HepG2 (cell line): ENCODE data around the gene APOC3. TPM values are rescaled to one million over a fixed set of nuclear protein-coding genes. Genes with fewer than 3 reads are reported as not detected.

Experiments used
- ATRX ChIP-seq: sonication (generic); formaldehyde crosslinking; IDR thresholded peaks from 2 replicates; pipeline ENCODE4 v1.4.0; 2020; ENCODE audit warnings: missing genetic modification reagents, borderline replicate concordance
- ELF1 ChIP-seq: sonication (generic); formaldehyde crosslinking; IDR thresholded peaks from 2 replicates; pipeline ENCODE4 v1.4.0; 2020; ENCODE audit warnings: missing genetic modification reagents
- EP300 ChIP-seq, 3 experiments: sonication (generic) in 1 of 3; formaldehyde crosslinking in 1 of 3; IDR thresholded peaks; 2 replicates each; pipeline versions ENCODE4 v1.5.1 to v1.6.1; 2011 to 2020; ENCODE audit warnings: low read depth in 2 of 3, low read length in 2 of 3, borderline replicate concordance in 1 of 3, improper control_type of control experiment in 1 of 3, mild to moderate bottlenecking in 1 of 3, missing genetic modification reagents in 1 of 3, moderate library complexity in 1 of 3
- MATR3 ChIP-seq: sonication (generic); formaldehyde crosslinking; IDR thresholded peaks from 2 replicates; pipeline ENCODE4 v1.4.0; 2020; ENCODE audit warnings: missing genetic modification reagents
- NFE2L2 ChIP-seq: fragments of 150-350 bp; IDR thresholded peaks from 2 replicates; pipeline ENCODE4 v1.6.1; 2014; ENCODE audit warnings: low read length
- PATZ1 ChIP-seq: sonication (generic); formaldehyde crosslinking; IDR thresholded peaks from 2 replicates; pipeline ENCODE4 v1.4.0; 2020; ENCODE audit warnings: missing genetic modification reagents
- PHF5A ChIP-seq: IDR thresholded peaks from one replicate; pipeline ENCODE4 v1.6.1; 2018; ENCODE audit warnings: low read depth, missing genetic modification reagents; ENCODE audit not compliant: unreplicated experiment
- PRMT3 ChIP-seq: sonication (generic); formaldehyde crosslinking; IDR thresholded peaks from 2 replicates; pipeline ENCODE4 v1.8.1; 2022; ENCODE audit warnings: low read depth, mild to moderate bottlenecking, moderate library complexity, missing genetic modification reagents, borderline replicate concordance
- SATB2 ChIP-seq: sonication (generic); formaldehyde crosslinking; IDR thresholded peaks from 2 replicates; pipeline ENCODE4 v1.5.0; 2020; ENCODE audit warnings: missing genetic modification reagents
- SP2 ChIP-seq: sonication (generic); formaldehyde crosslinking; IDR thresholded peaks from 2 replicates; pipeline ENCODE4 v1.5.1; 2020; ENCODE audit warnings: mild to moderate bottlenecking, missing genetic modification reagents
- SRF ChIP-seq: IDR thresholded peaks from 2 replicates; pipeline ENCODE4 v1.6.1; 2011; ENCODE audit warnings: mild to moderate bottlenecking, low read depth, low read length, moderate library complexity
- SRSF1 ChIP-seq: fragments of 200-400 bp; formaldehyde crosslinking; optimal IDR thresholded peaks from 2 replicates; pipeline ENCODE3; 2017; ENCODE audit warnings: mild to moderate bottlenecking, low read depth, low read length, moderate library complexity
- TEAD3 ChIP-seq: optimal IDR thresholded peaks from 2 replicates; pipeline ENCODE3; 2016; ENCODE audit warnings: borderline replicate concordance
- WIZ ChIP-seq: sonication (generic); formaldehyde crosslinking; IDR thresholded peaks from 2 replicates; pipeline ENCODE4 v1.5.1; 2020; ENCODE audit warnings: mild to moderate bottlenecking, missing genetic modification reagents
- ZC3H4 ChIP-seq: sonication (generic); formaldehyde crosslinking; IDR thresholded peaks from 2 replicates; pipeline ENCODE4 v1.4.0; 2020; ENCODE audit warnings: missing genetic modification reagents, borderline replicate concordance
- ZIK1 ChIP-seq: sonication (generic); formaldehyde crosslinking; IDR thresholded peaks from 2 replicates; pipeline ENCODE4 v1.5.0; 2020; ENCODE audit warnings: mild to moderate bottlenecking, low read depth, missing genetic modification reagents, borderline replicate concordance
- ZNF124 ChIP-seq: sonication (generic); formaldehyde crosslinking; IDR thresholded peaks from 2 replicates; pipeline ENCODE4 v1.4.0; 2020; ENCODE audit warnings: missing genetic modification reagents
- ZNF329 ChIP-seq: sonication (generic); formaldehyde crosslinking; IDR thresholded peaks from 2 replicates; pipeline ENCODE4 v1.9.0; 2021; ENCODE audit warnings: low read depth, mild to moderate bottlenecking, missing genetic modification reagents
- ZNF33B ChIP-seq: sonication (generic); formaldehyde crosslinking; IDR thresholded peaks from 2 replicates; pipeline ENCODE4 v1.5.1; 2020; ENCODE audit warnings: mild to moderate bottlenecking, missing genetic modification reagents
- ZNF383 ChIP-seq: sonication (generic); formaldehyde crosslinking; IDR thresholded peaks from 2 replicates; pipeline ENCODE4 v1.4.0; 2020; ENCODE audit warnings: missing genetic modification reagents, mild to moderate bottlenecking, borderline replicate concordance
- ZNF414 ChIP-seq: sonication (generic); formaldehyde crosslinking; IDR thresholded peaks from 2 replicates; pipeline ENCODE4 v1.5.0; 2020; ENCODE audit warnings: missing genetic modification reagents
- ZNF773 ChIP-seq: sonication (generic); formaldehyde crosslinking; IDR thresholded peaks from 2 replicates; pipeline ENCODE4 v1.4.0; 2020; ENCODE audit warnings: missing genetic modification reagents, borderline replicate concordance
- polyA plus RNA-seq, 8 experiments: library from polyadenylated mRNA; depleted of rRNA in 3 of 8; stranded (reverse) in 7 of 8; unstranded in 1 of 8; fragments of >200 nt; fragmentation: Illumina TruSeq in 4 of 8; extraction: Trizol in 4 of 8; gene quantifications; 2 replicates each; pipeline versions ENCODE4 v1.2.1 to v1.2.3, GENCODE V29; 2011 to 2016; ENCODE audit warnings: low read depth in 4 of 8, missing spikeins in 1 of 8, mixed read lengths in 1 of 8; ENCODE audit not compliant: insufficient read depth in 1 of 8
- total RNA-seq, 5 experiments: library from RNA; depleted of rRNA; stranded (reverse); fragments of >200 nt; fragmentation: Illumina TruSeq; extraction: Trizol; gene quantifications; 2 replicates each; pipeline ENCODE4 v1.2.3, GENCODE V29; 2016; ENCODE audit warnings: low read depth in 1 of 5
- TF ChIP-seq, protein P1 (sequence below): sonication (generic); formaldehyde crosslinking; IDR thresholded peaks from 2 replicates; pipeline ENCODE4 v1.4.0; 2020; ENCODE audit warnings: missing genetic modification reagents

APOC3 gene
- total and polyA plus RNA-seq, 2 of the 13 experiments (the other 11 are each of a cell fraction or from before 2014, with no cell fraction given) = 314 to 687 TPM

GRCh38 chr11:116832350-116833290 is 2.9 kb downstream of the APOC3 start (continued):
- TF ChIP-seq, protein P1, sequence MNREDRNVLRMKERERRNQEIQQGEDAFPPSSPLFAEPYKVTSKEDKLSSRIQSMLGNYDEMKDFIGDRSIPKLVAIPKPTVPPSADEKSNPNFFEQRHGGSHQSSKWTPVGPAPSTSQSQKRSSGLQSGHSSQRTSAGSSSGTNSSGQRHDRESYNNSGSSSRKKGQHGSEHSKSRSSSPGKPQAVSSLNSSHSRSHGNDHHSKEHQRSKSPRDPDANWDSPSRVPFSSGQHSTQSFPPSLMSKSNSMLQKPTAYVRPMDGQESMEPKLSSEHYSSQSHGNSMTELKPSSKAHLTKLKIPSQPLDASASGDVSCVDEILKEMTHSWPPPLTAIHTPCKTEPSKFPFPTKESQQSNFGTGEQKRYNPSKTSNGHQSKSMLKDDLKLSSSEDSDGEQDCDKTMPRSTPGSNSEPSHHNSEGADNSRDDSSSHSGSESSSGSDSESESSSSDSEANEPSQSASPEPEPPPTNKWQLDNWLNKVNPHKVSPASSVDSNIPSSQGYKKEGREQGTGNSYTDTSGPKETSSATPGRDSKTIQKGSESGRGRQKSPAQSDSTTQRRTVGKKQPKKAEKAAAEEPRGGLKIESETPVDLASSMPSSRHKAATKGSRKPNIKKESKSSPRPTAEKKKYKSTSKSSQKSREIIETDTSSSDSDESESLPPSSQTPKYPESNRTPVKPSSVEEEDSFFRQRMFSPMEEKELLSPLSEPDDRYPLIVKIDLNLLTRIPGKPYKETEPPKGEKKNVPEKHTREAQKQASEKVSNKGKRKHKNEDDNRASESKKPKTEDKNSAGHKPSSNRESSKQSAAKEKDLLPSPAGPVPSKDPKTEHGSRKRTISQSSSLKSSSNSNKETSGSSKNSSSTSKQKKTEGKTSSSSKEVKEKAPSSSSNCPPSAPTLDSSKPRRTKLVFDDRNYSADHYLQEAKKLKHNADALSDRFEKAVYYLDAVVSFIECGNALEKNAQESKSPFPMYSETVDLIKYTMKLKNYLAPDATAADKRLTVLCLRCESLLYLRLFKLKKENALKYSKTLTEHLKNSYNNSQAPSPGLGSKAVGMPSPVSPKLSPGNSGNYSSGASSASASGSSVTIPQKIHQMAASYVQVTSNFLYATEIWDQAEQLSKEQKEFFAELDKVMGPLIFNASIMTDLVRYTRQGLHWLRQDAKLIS (CRISPR knock-in tag) = peak; percentile 85
- TF ChIP-seq NFE2L2 (no peak), SATB2 (CRISPR knock-in tag) (0 out of 2 replicates have a peak, but pooled peaks have one; percentile 61), ZC3H4 (CRISPR knock-in tag) (peak; percentile 87; the same call in 1 of the 2 replicates), TEAD3 (peak; percentile 90), ELF1 (peak; percentile 69), PRMT3 (peak; percentile 97), EP300 (IDR thresholded peaks at IDR 0.05; ENCODE audit: low read depth in 2 of 2, low read length in 2 of 2) (peak; percentile 86 to 98), EP300 (CRISPR knock-in tag; IDR thresholded peaks at IDR 0.05; ENCODE audit: borderline replicate concordance) (peak; percentile 97), SRSF1 (no peak), ZNF33B (CRISPR knock-in tag) (no peak), SRF (no peak), PHF5A (peak; percentile 99), ZNF383 (no peak), ZNF773 (CRISPR knock-in tag) (no peak; the same call in 1 of the 2 replicates), ZNF414 (peak; percentile 89; the same call in 1 of the 2 replicates), ZNF329 (CRISPR knock-in tag) (0 out of 2 replicates have a peak, but pooled peaks have one; percentile 48), ZIK1 (CRISPR knock-in tag) (no peak), ZNF124 (CRISPR knock-in tag) (peak; percentile 91), ATRX (no peak), MATR3 (no peak), SP2 (CRISPR knock-in tag) (no peak), PATZ1 (peak; percentile 99), WIZ (CRISPR knock-in tag) (no peak)
